ENCODE measurements around the gene CES2.

The CES2 gene

GRCh38 chr16:66946541-66946940 lies 11.2 kb downstream of the CES2 start:
- Histone ChIP-seq H3K27me3 (replicated peaks; ENCODE audit: insufficient read depth, low read length) (no peaks in the 10 kb centered on the region; the same call in 1 of the 2 replicates), H3K4me2 (ENCODE audit: low read depth, low read length) (no peak overlapping the region), H2AFZ (ENCODE audit: low read length) (no peak overlapping the region), H3K4me1 (ENCODE audit: low read length) (peaks cover 5% of the 10 kb centered on the region), H3K9me2 (replicated peaks; ENCODE audit: insufficient read depth, low read length) (no peaks in the 10 kb centered on the region), H3K27ac (ENCODE audit: low read length) (no peak overlapping the region), H3K9me3 (replicated peaks; ENCODE audit: insufficient read depth, low read length) (no peaks in the 10 kb centered on the region), H3F3A (ENCODE audit: insufficient read depth, low read length) (no peaks in the 10 kb centered on the region), H3K4me3 (ENCODE audit: low read length) (no peak overlapping the region), H3K36me3 (replicated peaks; ENCODE audit: insufficient read depth, low read length) (no peaks in the 10 kb centered on the region), H3K9ac (ENCODE audit: low read length) (no peak overlapping the region), H3K79me2 (ENCODE audit: low read length) (no peaks in the 10 kb centered on the region), H4K20me1 (ENCODE audit: insufficient read depth, low read length) (no peaks in the 10 kb centered on the region)
- no peak for TF ChIP-seq EZH2 (optimal IDR thresholded peaks at IDR 0.05; ENCODE audit: low read depth, low read length)
- TF ChIP-seq, protein P1, sequence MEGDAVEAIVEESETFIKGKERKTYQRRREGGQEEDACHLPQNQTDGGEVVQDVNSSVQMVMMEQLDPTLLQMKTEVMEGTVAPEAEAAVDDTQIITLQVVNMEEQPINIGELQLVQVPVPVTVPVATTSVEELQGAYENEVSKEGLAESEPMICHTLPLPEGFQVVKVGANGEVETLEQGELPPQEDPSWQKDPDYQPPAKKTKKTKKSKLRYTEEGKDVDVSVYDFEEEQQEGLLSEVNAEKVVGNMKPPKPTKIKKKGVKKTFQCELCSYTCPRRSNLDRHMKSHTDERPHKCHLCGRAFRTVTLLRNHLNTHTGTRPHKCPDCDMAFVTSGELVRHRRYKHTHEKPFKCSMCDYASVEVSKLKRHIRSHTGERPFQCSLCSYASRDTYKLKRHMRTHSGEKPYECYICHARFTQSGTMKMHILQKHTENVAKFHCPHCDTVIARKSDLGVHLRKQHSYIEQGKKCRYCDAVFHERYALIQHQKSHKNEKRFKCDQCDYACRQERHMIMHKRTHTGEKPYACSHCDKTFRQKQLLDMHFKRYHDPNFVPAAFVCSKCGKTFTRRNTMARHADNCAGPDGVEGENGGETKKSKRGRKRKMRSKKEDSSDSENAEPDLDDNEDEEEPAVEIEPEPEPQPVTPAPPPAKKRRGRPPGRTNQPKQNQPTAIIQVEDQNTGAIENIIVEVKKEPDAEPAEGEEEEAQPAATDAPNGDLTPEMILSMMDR (IDR thresholded peaks at IDR 0.05; ENCODE audit: low read length): no peak
- DNase-seq: no peak

DNA sequence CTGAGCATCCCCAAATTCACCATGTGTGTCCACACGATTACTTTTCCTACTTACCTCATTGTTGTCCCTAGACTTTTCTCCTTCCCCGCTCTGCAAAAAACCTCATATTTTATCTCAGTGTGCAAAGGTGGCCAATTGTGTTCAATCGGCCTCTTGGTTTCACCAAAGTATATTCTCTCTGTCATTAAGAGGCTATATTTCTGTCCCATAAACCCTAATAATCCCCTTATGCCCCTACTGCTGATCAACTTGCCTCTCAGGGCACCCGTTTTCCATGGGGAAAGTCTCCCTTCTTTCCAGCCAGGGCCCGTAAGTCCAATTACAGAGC lies 11.6 kb downstream of the CES2 start:
- peak overlapping the region; percentile 86; the same call in 1 of the 2 replicates for H2AFZ ChIP-seq (ENCODE audit: low read length)
- H4K20me1 ChIP-seq (ENCODE audit: insufficient read depth, low read length): no peaks in the 10 kb centered on the region
- H3K4me3 ChIP-seq (ENCODE audit: low read length): no peak overlapping the region
- H3K79me2 ChIP-seq (ENCODE audit: low read length): no peaks in the 10 kb centered on the region
- H3K27ac ChIP-seq (ENCODE audit: low read length): no peak overlapping the region
- peak overlapping the region; percentile 94; the same call in 1 of the 2 replicates for H3K4me2 ChIP-seq (ENCODE audit: low read depth, low read length)
- no peak overlapping the region for H3K9ac ChIP-seq (ENCODE audit: low read length)
- no peak for TF ChIP-seq EZH2phosphoT487 (IDR thresholded peaks at IDR 0.05; ENCODE audit: low read length)
- TF ChIP-seq EZH2 (optimal IDR thresholded peaks at IDR 0.05; ENCODE audit: low read depth, low read length): no peak
- TF ChIP-seq, protein P1 (IDR thresholded peaks at IDR 0.05; ENCODE audit: low read length): no peak
- H3K27me3 ChIP-seq (replicated peaks; ENCODE audit: insufficient read depth, low read length): no peaks in the 10 kb centered on the region; the same call in 1 of the 2 replicates
- H3K36me3 ChIP-seq (replicated peaks; ENCODE audit: insufficient read depth, low read length): no peaks in the 10 kb centered on the region
- no peaks in the 10 kb centered on the region for H3F3A ChIP-seq (ENCODE audit: insufficient read depth, low read length)
- peaks cover 5% of the 10 kb centered on the region for H3K4me1 ChIP-seq (ENCODE audit: low read length)
- H3K9me2 ChIP-seq (replicated peaks; ENCODE audit: insufficient read depth, low read length): no peaks in the 10 kb centered on the region
- H3K9me3 ChIP-seq (replicated peaks; ENCODE audit: insufficient read depth, low read length): no peaks in the 10 kb centered on the region
- no peak for DNase-seq

DNA sequence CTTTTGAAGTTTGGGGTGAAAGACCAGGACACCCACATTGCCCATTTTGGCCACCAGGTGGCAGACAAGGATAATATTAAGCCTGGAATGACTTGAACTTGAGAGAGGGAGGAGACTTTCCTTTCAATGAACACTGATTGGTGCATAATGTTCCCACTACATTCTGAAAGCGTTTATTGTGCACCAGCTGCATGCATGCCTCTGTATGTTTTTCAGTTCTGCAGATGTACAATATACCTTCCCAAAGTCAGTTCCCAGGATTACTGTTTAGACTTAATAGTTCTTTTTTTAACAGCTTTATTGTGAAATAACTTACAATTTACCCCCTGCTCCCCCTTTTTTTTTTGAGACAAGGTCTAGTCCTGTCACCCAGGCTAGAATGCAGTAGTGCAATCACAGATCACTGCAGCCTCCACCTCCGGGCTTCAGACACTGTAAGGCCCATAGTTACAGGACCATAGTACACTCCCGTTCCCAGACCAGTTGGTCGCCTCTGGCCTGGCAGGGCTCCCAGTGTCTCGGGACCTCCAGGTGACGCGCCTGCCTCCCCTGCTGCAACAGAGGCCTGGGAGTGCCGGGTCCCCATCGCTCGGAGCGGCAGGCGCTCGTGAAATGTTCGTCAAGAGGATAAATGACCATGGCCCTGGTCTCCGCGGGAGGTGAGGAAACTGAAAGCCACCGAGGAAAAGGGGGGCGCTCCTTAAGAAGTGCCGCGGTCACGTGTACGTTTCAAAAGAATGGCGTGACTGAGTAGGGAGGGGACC lies 12.2 kb downstream of the CES2 start:
- Histone ChIP-seq H3K27me3 (replicated peaks; ENCODE audit: insufficient read depth, low read length) (no peaks in the 10 kb centered on the region; the same call in 1 of the 2 replicates), H4K20me1 (ENCODE audit: insufficient read depth, low read length) (no peaks in the 10 kb centered on the region), H3K4me3 (ENCODE audit: low read length) (peak overlapping the region; percentile 65), H3K36me3 (replicated peaks; ENCODE audit: insufficient read depth, low read length) (no peaks in the 10 kb centered on the region), H3K9me2 (replicated peaks; ENCODE audit: insufficient read depth, low read length) (no peaks in the 10 kb centered on the region), H3K4me2 (ENCODE audit: low read depth, low read length) (peak overlapping the region; percentile 94), H2AFZ (ENCODE audit: low read length) (peak overlapping the region; percentile 86), H3K9ac (ENCODE audit: low read length) (no peak overlapping the region; the same call in 1 of the 2 replicates), H3K4me1 (ENCODE audit: low read length) (peaks cover 5% of the 10 kb centered on the region), H3K9me3 (replicated peaks; ENCODE audit: insufficient read depth, low read length) (no peaks in the 10 kb centered on the region), H3F3A (ENCODE audit: insufficient read depth, low read length) (no peaks in the 10 kb centered on the region), H3K27ac (ENCODE audit: low read length) (no peak overlapping the region), H3K79me2 (ENCODE audit: low read length) (no peaks in the 10 kb centered on the region)
- DNase-seq: peak; percentile 85
- TF ChIP-seq EZH2 (optimal IDR thresholded peaks at IDR 0.05; ENCODE audit: low read depth, low read length): no peak
- TF ChIP-seq, protein P1 (IDR thresholded peaks at IDR 0.05; ENCODE audit: low read length): peak; percentile 91
- TF ChIP-seq EZH2phosphoT487 (IDR thresholded peaks at IDR 0.05; ENCODE audit: low read length): no peak

Data from MM.1S (cell line).